ENCODE measurements around the gene TGIF2. TPM values are rescaled to one million over a fixed set of nuclear protein-coding genes. Genes with fewer than 3 reads are reported as not detected.

TGIF2 gene
- total RNA-seq, 4 donors from 2014 or later: 6.5 to 10.5 (median 9.5) TPM

GRCh38 chr20:36544134-36545018 lies 29.0 kb upstream of the TGIF2 start:
- DNase-seq (ENCODE audit: low spot score in 2 of 2): no peak
- H3K4me3 ChIP-seq (ENCODE audit: low read depth, poor library complexity, severe bottlenecking): no peak overlapping the region
- intact Hi-C loops (cut with DNase I; ENCODE audit: low total_unique reads): loop anchor here (5.0 kb wide), 1 partner anchor 868 kb away; no protein-coding TSS in a partner anchor
- WGBS, 2 donors: 44 to 69% methylated on average over 9 to 15 of the region's 15 CpGs
- TF ChIP-seq POLR2A (IDR thresholded peaks at IDR 0.05): no peak
- no peak for TF ChIP-seq CTCF (IDR thresholded peaks at IDR 0.05)

GRCh38 chr20:36546111-36546736 lies 27.2 kb upstream of the TGIF2 start:
- TF ChIP-seq POLR2A (IDR thresholded peaks at IDR 0.05) (no peak), CTCF (IDR thresholded peaks at IDR 0.05) (no peak)
- no peak for DNase-seq (ENCODE audit: low spot score in 2 of 2)
- WGBS, 2 donors: 80 to 83% methylated on average over 10 to 14 of the region's 14 CpGs
- no peak overlapping the region for H3K4me3 ChIP-seq (ENCODE audit: low read depth, poor library complexity, severe bottlenecking)
- intact Hi-C loops (cut with DNase I; ENCODE audit: low total_unique reads): loop anchor here (5.0 kb wide), 1 partner anchor 866 kb away; no protein-coding TSS in a partner anchor

GRCh38 chr20:36547186-36548005 lies 26.0 kb upstream of the TGIF2 start:
- WGBS, 2 donors: 81 to 84% methylated on average over 6 to 12 of the region's 12 CpGs
- intact Hi-C loops (cut with DNase I; ENCODE audit: low total_unique reads): loop anchor here (5.0 kb wide), 1 partner anchor 865 kb away; no protein-coding TSS in a partner anchor
- no peak overlapping the region for H3K4me3 ChIP-seq (ENCODE audit: low read depth, poor library complexity, severe bottlenecking)
- no peak for TF ChIP-seq CTCF (IDR thresholded peaks at IDR 0.05)
- no peak for DNase-seq (ENCODE audit: low spot score in 2 of 2)

GRCh38 chr20:36548006-36548315 lies 25.4 kb upstream of the TGIF2 start:
- no peak overlapping the region for H3K4me3 ChIP-seq (ENCODE audit: low read depth, poor library complexity, severe bottlenecking)
- intact Hi-C loops (cut with DNase I; ENCODE audit: low total_unique reads): loop anchor here (5.0 kb wide), 1 partner anchor 864 kb away; no protein-coding TSS in a partner anchor
- WGBS, 2 donors: 74 to 75% methylated on average over 10 to 12 of the region's 12 CpGs
- no peak for TF ChIP-seq CTCF (IDR thresholded peaks at IDR 0.05)
- TF ChIP-seq POLR2A (IDR thresholded peaks at IDR 0.05): no peak
- DNase-seq (ENCODE audit: low spot score in 2 of 2): no peak

GRCh38 chr20:36548704-36549627 lies 24.4 kb upstream of the TGIF2 start:
- intact Hi-C loops (cut with DNase I; ENCODE audit: low total_unique reads): loop anchor here (5.0 kb wide), 1 partner anchor 863 kb away; no protein-coding TSS in a partner anchor
- WGBS, 2 donors: 84 to 87% methylated on average over 22 to 23 of the region's 23 CpGs
- no peak overlapping the region for H3K4me3 ChIP-seq (ENCODE audit: low read depth, poor library complexity, severe bottlenecking)
- DNase-seq (ENCODE audit: low spot score in 2 of 2): no peak
- TF ChIP-seq POLR2A (IDR thresholded peaks at IDR 0.05) (no peak), CTCF (IDR thresholded peaks at IDR 0.05) (no peak)

Measured in lower leg skin (tissue), 4 donors.